ENCODE measurements around the gene RGS6.
"Not testable (repeated sequence)": the region's sequence is repeated elsewhere in the genome, so short reads cannot be mapped to it uniquely, and the experiment has no call there.

Gene RGS6

DNA sequence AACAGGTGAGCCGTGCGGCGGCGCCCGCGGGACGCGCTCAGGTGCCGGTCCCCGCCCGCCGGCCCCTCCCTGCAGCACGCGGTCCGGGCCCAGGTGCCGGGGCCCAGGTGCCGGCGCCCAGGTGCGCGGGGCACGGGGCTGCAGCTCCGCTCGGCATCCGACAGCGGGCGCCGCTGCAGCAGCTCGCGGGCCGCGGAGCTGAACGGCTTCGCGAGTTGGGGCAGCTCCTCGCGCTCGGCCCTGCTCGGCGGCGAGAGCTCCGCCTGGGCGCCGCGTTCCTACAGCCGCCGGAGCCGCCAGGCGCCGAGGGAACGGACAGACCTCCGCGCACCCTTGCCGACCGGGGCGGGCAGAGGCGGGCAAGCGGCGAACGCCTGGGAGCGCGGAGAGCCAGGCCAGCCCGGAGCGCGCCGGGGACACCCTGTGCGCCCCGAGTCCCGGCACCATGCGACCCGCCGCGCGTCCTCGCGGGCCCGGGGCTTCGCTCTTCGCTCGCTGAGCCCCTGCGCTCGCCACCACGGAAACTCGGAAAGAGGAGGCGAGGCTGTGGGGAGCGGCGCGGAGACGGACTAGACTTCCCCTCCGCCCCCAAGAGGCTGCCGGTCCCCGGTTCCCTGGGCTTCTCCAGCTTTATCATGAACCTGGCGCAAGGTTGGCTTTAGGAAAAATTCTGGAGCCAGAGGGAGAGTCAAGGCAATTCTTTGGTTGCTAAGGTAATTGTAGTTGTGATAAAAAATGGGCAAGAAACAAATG is at the start of gene RGS6:
TSS of gene RGS6 (plus strand) at position 201 of the 753 bp plus-strand sequence.
- DNase-seq = no peak

DNA sequence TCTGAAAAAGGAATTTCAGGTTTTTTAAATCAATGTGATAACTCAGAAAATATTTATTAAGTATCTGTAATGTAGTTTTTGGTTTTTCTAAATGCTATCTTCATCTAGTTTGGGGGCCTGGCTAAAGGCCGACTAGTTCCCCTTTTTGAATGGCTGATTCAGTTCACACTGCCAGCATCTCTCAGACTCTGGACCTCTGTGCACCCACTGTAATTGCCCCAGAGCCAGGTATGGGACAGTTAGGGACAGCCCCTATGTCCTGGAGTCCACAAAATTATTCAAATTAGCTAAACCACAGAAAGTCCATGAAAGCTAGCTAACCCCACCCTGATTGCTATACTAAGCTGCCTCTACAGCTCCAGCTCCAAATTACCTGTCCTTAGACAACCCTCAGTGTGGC is 49.1 kb upstream of the RGS6 start:
- no peak for DNase-seq

DNA sequence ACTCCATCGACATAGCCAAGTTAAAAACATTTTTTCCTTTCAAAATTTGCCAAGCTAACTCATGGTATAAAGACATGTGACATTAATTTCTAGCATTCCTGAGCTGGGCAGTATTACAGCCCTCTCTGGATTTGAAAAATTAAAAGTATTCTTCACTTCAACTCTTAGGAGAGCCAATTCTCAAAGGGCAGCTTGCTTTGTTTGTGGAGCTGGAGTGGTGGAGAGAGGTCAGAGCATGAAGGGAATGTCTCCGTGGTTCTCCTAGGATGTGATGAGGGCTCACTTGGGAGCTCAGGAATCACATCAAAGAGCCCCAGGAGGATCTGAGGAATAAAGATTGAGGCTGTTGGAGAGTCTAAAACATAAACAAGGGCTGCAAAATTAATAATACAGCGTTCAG is 46.9 kb upstream of the RGS6 start:
- DNase-seq = no peak

DNA sequence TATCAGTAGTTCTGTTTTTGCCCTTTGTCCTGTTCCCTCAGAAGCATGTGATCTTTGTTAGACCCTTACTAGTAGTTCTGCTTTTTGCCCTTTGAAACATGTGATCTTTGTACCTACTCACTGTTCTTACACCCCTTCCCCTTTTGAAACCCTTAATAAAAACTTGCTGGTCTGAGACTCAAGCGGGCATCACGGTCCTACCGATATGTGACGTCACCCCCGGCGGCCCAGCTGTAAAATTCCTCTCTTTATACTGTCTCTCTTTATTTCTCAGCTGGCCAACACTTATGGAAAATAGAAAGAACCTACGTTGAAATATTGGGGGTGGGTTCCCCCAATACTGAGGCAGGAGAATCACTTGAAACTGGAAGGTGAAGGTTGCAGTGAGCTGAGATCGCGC is 44.4 kb upstream of the RGS6 start:
- not testable (repeated sequence) for DNase-seq

DNA sequence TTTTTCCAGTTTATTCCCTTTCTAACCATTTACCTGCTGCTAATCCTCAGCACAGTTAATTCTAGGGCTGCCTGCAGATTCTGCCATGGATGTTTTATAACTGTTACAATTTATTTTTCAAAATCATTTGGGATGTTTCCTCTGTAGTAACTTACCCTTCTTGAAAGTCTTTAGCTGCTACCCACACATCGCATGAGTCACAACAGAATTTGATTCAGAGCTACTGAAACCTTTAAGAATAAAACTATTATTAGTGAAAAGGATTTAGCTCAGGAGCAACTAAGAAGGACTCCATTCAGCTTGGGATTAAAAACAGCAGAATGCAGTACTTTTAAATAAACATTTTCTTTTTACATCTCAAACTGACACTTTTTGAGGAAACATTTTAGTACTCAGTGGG is 41.7 kb upstream of the RGS6 start:
- no peak for DNase-seq

DNA sequence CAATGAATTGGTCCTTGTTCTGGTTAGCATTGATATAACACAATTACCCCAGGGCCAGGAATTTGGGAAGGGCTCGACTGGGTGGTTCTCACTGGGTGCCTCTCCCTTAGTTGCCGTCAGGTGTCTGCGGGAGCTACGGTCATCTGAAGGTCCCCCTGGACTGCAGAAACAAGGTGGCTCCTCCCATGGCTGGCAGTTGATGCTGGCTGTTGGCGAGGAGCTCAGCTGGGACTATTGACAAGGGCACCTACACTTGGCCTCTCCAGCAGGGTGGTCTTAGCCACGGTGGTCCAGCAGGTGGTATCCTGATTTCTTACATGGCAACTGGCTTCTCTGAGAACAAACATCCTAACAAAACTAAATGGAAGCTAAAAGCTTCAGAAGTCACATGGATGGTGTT is 41.0 kb upstream of the RGS6 start:
- no peak for DNase-seq

DNA sequence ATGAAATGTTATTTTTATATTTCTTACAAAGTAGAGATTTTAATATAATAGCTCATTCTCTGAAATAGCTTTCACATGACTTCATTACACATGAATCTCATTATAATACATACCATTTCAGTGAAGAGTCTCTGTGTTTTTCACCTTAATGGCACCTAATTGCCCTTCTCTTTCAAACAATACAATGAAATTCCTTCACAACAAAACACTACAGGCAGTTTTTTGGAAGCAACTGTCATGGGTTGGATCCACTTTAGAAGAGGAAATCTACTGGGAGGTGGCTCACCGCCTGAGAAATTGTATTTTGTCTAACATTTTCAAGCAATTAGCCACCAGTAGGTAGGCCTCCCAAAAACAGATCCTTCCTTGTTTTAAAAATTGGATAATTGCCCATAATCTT is 40.3 kb upstream of the RGS6 start:
- DNase-seq = no peak

DNA sequence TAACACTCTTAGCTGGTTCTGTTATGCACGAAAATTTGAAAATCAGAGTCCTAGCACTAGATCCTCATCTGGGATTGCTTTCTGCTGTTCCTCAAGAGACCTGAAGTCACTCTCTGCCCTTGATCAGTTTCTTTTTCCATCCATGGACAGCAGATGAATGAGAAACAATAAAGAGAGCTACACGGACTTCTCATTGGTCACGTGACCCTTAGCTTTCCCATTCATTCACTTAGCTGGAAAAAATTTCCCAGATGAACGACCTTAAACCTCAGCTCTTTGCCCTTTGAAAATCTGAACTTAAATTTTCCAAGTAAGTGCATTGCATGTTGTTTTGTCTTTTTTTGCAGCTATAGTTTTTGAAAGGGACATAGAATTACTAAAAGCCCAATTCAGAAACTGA is 27.2 kb upstream of the RGS6 start:
- no peak for DNase-seq

DNA sequence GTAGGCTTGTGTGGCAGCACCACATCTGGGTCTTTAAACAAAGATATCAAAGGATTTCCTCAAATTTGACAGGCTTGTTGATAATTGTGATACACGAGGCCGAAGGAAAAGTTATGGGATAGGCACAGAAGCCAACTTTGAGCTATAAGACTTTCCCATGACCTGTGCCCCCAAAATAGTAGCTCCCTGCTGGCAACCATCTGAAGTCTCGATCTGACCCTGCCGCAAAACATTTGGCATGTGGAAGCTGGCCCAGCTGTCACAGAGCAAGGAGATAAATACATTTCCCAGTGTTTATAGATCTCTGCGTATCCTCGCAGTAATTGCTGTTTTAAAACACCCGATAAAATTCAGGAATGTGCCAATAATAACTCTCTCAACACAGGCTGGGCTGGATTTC is 26.4 kb upstream of the RGS6 start:
- DNase-seq = no peak

DNA sequence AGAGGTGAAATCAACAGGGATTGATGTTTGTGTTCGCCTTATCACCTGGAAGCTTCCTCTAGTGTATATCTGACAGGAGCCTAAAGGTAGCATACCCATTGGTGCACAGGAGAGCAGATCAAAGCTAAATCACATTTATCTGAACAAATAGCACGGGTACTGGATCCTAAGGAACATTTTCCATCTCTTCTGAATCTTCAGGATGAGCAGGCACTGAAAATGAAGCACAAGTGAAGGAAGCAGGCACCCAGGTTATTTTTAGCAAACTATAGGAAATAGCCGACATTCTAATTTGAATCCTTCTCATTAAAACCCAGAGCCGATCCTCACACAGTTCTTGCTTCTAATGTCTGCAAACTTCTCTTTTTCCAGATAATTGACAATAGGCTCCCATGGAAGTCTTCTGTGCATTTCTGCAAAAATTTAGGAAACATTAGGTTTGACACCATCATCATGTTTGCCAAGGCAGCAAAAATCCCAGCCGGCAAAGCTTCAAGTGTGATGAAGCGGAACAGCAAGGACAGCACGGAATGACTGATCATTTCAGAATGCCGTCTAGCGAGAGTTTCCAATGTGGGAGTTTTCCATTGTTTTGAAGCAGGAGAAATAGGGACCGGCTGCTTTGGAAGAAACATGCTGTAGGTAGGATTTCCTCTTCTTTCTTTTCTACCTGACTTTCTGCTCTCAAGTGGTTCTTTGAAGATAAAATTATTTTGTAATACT is 24.3 kb upstream of the RGS6 start:
- no peak for DNase-seq

DNA sequence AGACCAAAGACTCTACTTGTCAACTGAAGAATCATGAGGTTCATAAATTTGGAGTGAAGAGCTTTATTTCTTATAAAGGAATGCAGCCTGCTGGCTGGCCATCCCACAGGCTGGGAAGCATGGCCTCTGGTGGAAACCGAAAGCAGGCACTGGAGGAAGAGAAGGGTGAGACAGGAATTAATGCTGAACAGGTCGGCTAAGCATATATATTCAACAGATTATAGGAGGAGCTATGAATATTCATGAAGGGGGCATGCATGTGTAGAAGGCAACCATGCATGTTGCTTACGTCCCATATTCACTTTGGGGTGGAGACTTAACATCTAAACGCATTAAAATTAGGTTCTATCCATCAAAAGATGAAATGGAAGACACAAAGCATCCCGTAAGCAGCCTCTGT is 20.6 kb upstream of the RGS6 start:
- DNase-seq = no peak

DNA sequence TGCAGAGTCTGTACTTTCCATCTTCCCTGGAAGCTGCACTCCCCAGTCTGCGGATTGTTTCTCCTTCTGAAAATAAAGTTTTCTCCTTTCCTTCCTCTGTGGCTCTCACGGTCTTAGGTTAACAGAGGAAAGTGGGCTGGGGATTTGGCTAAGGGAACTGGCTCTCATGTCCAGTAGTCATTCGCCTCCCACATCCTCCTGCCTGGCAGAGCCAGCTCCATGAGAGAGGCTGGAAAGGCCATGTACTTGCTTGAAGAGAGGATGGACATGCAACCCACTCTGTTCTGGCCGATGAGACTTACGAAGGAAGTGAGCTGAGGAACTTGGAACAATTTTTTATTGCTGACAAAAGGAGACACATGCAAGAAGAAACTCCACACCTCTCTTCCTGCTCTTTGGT is 18.9 kb upstream of the RGS6 start:
- DNase-seq = no peak

DNA sequence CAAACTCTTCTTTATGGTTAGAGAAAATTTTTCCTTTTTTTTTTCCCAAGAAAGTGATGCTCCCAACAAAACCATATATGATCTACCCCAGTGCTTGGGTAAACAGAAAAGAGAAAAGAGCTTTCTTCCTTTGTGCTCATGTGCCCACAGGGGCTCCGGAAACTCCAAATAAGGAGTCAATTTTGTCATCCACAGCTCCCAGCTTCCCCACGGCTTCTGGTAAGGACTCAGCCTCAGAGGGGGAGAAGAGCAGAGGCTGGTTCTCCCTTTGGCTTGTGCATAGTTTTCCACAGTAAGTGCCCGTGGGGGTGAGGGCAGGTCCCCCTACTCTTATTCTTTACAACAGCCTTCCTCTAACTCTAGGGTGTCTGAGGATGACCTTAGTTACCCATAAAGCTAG is 13.3 kb upstream of the RGS6 start:
- no peak for DNase-seq

DNA sequence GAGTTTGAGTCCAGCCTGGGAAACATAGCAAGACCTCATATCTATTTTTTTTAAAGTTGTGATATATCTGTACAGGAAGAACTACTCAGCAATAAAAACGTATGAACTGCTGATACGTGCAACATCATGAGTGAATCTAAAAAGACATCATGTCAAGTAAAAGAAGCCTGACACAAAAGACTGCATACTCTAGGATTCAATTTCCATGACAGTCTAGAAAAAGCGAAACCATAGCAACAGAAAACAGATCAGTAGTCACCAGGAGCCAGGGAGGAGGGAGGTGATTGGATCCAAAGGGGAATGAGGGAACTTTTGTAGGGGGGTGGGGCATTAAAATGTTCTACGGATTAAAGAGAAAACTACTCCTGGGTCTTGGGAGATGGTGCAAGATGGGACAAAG is 8.7 kb upstream of the RGS6 start:
- no peak for DNase-seq

DNA sequence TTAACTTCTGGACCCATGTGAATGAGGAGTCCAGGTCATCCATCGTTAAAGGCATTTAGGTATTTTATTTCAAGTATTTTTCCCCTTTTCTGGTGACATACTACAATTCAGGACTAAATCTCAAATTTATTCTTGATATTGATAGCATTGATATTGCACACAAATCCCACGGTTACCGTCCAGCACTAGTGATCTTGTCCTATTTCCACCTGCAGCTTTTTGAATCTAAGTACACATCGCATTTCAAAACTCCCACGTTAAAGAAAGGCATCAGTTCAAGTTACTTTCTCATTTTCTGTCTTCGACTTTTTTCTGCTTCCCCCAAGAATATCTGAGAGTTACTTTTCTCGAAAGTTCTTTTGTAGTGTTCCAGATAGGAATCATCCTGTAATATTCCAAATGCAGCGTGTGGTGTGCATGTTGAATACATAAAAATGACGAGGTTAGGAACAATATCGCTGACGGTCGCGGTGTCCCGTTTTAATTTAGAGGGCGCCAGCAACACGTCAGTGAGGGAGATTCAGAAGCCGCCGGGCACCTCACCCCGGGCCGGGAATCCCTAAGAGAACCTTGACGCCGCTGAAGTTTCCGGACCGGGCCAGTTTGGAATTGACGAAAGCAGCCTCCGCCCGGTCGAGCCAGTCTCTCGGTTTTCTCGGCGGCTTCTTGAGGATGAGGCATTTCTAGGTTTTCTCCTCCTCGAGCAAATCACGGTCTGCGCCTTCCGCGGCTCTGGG is 569 bp upstream of the RGS6 start:
- DNase-seq = no peak

DNA sequence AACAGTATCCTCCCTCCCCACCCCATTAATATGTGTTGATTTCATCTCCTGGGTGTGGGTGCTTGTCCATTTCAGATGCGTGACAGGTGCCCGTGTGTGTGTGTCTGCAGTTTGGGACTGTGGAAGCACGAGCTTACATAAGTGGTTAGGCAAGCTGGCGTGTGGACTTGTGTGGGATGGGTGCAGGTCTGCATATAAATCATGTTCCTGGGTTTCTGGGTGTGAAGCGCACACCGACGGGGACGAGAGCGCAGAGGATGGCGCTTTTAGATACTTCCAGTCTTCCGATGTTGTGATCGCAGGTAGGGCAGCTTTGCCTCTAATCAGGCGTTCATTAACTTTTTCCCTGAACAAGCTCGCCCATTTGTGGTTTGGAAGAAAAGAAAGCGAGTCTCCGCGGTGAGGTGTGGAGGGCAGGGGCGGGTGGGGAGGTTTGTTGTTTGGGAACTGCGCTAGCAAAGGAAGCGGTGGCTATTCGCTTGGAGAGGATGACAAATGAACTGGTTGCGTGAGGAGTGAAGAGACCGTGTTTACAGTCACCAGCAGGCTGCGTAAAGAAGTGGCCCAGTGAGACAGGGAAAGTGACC is 865 bp downstream of the RGS6 start:
- no peak for DNase-seq

DNA sequence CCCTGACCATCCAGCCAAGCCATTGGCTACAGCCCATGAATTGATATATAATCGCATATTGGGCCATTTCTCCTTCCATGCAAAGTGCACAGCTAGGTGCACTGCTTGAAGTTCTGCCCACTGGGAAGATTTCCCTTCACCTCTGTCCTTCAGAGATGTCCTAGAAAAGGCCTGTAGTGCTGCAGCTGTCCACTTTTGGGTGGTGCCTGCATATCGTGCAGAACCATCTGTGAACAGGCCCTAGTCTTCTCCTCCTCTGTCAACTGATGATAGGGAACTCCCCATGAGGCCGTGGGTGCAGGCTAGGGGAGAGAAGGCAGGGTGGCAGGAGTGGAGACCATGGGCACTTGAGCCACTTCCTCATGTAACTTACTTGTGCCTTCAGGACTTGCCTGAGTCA is 6.0 kb downstream of the RGS6 start:
- not testable (repeated sequence) for DNase-seq

DNA sequence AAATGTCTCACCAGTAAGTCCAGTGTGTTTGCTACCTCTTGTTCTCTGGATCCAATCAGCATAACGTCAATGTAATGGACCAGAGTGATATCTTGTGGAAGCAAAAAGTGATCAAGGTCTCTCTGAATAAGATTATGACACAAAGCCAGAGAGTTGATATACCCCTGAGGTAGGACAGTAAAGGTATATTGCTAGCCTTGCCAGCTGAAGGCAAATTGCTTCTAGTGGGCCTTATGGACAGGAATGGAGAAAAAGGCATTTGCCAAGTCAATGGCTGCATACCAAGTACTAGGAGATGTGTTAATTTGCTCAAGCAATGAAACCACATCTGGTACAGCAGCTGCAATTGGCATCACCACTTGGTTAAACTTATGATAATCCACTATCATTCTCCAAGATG is 7.1 kb downstream of the RGS6 start:
- DNase-seq = not testable (repeated sequence)

DNA sequence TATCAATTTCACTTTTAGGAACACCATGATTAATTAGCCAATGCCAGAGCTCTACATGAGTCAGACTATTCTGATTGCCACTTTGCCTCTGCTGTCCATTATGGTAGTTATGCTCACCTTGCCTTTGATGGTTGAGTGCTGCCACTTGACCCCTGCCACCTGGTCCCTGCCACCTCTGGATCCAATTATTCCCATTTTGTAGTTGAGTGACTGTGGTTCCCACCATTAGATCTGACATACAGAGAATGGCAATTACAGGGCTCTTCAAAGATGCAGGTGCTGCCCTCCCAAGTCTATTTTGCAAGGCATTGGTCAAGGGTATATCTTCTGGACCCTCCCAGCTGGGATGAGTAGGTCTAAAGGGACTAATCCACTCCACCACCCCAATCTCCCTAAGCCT is 8.3 kb downstream of the RGS6 start:
- not testable (repeated sequence) for DNase-seq

DNA sequence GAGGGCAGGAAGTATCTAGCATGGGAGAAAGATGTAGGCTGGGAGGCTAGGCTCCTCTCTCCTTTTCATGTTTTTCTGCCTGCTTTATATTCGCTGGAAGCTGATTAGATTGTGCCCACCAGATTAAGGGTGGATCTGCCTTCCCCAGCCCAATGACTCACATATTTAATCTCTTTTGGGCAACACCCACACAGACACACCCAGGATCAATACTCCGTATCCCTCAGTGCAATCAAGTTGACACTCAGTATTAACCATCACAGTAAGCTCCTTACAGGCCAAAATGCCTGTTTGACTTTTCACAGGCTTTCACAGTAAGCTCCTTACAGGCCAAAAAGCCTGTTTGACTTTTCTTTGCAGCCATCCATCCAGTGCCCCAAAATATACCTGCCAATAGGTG is 9.4 kb downstream of the RGS6 start:
- DNase-seq = not testable (repeated sequence)

DNA sequence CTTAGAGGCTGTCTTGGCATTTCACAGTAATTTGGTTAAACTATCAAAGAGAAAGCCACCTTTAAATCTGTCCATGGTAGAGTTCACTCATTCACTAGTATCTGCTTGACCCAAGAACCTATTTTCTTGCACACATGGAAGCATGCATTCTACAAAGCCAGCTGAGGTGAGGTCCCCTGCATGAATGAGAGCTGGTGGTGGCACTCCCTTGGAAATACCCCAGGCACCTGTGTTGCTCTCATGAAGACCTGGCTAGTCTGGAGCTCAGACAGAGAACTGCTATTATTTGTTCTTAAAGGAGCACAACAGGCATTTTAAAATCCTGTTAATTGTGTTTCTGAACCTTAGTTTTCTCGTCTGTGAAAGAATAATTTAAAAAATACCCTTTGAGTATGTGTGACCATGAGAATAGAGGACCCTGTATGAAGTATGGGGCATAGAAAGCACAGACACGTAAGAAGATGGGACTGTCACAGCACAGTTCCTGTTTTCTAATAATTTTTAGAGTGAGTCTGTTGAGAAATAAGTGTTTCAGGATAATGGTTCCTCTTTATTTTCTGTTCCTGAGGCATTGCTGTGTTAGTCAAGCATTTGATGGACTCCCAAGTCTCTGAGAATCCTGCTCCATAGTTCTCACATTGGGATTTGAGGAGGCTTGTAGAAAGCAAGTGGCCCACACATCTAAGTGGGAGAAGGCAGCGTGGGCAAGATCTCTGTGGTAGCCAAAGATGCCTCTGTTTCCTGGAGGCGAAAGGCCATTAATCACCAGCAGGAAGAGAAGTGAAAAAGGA is 10.9 kb downstream of the RGS6 start:
- no peak for DNase-seq

DNA sequence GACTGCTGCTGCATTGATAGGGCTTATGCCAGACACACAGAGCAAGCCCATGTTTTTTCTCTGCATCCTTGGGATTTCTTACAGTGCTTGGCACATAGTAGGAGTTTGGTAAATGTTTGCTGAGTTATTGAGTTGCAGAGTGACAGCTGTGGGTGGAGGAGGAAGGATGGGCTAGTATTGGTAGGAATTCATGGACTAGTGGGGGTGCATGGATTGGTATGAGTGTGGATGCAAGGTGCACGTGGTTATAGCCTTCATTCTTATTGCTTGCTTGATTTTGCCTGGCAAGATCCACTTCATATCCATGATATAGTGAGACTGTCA is 11.4 kb downstream of the RGS6 start:
- no peak for DNase-seq

DNA sequence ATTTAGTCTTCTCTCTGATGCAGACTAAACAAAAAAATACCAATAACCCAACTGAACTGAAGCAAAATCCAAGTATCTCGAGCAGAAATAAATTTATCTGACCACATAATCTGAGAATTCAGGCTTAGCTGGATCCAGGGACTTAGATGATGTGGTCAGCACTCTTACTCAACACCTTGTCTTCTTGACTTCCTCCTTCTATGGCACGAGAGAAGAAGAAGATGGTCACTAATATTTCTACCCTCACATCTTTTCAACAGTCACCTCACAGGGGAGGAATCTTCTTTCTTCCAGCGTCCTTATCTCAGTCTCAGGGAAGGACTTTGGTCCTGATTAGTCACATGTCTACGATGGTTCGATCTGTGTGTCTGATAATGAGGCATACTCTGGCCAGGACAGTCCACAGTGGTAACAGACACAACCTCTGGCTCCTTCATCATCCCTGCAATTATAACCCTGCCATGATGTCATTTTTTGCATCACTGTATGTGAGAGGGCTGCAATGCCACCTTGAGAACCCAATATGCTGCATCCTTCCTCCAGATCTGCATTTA is 15.8 kb downstream of the RGS6 start:
- no peak for DNase-seq

Measured in bone marrow (tissue), 2 donors.